Choroid plexus epithelial cell (primary cell): ENCODE results near the gene TIMD4.

Source experiments
- DNase-seq: peaks from one replicate; pipeline ENCODE4 v3.0.0-alpha.2; 2010; ENCODE audit warnings: low read depth
- H3K4me3 ChIP-seq: 2 replicates; pipeline ENCODE4 v1.5.1; 2011; ENCODE audit warnings: low read depth, mild to moderate bottlenecking, control low read depth, low read length, moderate library complexity
- CTCF ChIP-seq: conservative IDR thresholded peaks from 2 replicates; pipeline ENCODE4 v1.5.1; 2011; ENCODE audit warnings: low read depth, mild to moderate bottlenecking, control low read depth, inconsistent platforms, low read length, moderate library complexity

The TIMD4 gene

GRCh38 chr5:156892864-156893263 lies 70.2 kb downstream of the TIMD4 start:
- no peak overlapping the region for H3K4me3 ChIP-seq
- no peak for TF ChIP-seq CTCF
- no peak for DNase-seq

- no peak for DNase-seq
- no peak overlapping the region for H3K4me3 ChIP-seq
- no peak for TF ChIP-seq CTCF
Measured at GRCh38 chr5:156892223-156892622, 70.8 kb downstream of the TIMD4 start.

- no peak for TF ChIP-seq CTCF
- no peak overlapping the region for H3K4me3 ChIP-seq
- DNase-seq, result no peak
Measured at GRCh38 chr5:156888520-156888919, 74.5 kb downstream of the TIMD4 start.

- H3K4me3 ChIP-seq, result no peak overlapping the region
- no peak for TF ChIP-seq CTCF
- no peak for DNase-seq
Measured at GRCh38 chr5:156883316-156883875, 79.6 kb downstream of the TIMD4 start.

GRCh38 chr5:156879665-156880285 lies 83.3 kb downstream of the TIMD4 start:
- no peak for TF ChIP-seq CTCF
- H3K4me3 ChIP-seq, result no peak overlapping the region
- no peak for DNase-seq

- no peak overlapping the region for H3K4me3 ChIP-seq
- DNase-seq, result no peak
- no peak for TF ChIP-seq CTCF
Measured at GRCh38 chr5:156871212-156871611, 91.8 kb downstream of the TIMD4 start.

GRCh38 chr5:156870498-156870839 lies 92.6 kb downstream of the TIMD4 start:
- no peak overlapping the region for H3K4me3 ChIP-seq

More at GRCh38 chr5:156870498-156870839, 92.6 kb downstream of the TIMD4 start:
- DNase-seq, result no peak
- no peak for TF ChIP-seq CTCF
